ENCODE results near the gene ZFYVE28.
"Not testable (repeated sequence)": the region's sequence is repeated elsewhere in the genome, so short reads cannot be mapped to it uniquely, and the experiment has no call there.

Gene ZFYVE28

DNA sequence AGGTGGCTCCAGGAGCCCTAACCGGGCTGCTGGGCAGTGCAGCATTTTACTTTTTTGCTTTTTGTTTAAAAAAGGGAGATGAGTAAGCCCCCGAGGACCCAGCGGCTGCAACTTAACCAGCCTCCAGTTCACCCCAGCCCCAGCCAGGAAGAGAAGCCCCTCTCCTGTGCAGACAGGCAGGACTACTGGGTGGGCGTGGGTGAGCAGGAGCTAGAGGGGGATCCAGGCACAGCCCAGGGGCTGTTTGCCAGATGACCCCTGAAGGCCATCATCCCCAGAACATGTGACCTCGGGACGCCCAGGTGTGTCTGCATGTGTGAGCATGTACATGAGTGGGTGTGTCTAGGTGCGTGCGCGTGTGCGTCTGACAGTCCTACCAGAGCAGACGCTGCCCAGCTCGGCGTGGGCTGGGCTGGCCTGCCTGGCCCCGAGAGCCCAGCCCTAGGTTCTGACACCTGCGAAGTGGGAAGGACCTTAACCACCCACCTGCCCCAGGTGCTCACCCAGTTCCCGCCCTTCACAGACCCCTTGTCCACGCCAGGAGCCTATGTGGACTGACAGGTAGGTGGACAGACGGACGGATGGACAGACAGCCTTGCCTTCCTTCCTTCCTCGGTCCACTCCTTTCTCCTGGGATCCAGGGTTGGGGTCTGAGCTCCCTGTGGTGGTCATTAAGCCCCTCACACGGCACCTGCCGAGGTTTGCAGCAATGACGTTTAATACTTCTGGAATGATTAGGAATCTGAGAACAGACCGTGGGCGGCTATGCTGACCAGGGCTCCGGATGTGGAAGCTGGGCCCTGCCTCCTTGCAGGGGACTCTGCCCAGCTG, 168.7 kb downstream of the ZFYVE28 start:
- no peak for DNase-seq (ENCODE audit: low read depth in 2 of 2)

DNA sequence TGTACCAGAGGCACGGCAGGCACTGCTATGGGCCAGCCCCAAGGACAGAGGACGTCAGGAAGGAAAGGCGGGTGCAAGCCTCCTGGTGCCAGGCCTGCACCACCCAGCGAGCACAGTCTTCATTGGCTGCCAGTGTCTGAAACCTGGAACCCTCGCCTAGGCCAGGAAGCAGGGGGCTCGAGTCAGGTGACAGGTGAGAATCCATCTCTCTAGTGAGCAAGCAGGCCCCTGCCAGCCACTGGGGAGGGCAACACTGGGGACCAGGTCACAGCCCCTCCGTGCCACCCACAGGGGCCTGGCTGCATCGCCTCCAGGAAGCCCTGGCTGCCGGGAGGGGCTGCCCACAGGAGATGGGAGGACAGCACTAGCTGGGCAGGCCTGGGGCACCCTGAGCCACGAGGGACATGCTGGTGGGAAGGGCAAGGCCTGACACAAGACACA, 169.6 kb downstream of the ZFYVE28 start:
- DNase-seq (ENCODE audit: low read depth in 2 of 2), result no peak

DNA sequence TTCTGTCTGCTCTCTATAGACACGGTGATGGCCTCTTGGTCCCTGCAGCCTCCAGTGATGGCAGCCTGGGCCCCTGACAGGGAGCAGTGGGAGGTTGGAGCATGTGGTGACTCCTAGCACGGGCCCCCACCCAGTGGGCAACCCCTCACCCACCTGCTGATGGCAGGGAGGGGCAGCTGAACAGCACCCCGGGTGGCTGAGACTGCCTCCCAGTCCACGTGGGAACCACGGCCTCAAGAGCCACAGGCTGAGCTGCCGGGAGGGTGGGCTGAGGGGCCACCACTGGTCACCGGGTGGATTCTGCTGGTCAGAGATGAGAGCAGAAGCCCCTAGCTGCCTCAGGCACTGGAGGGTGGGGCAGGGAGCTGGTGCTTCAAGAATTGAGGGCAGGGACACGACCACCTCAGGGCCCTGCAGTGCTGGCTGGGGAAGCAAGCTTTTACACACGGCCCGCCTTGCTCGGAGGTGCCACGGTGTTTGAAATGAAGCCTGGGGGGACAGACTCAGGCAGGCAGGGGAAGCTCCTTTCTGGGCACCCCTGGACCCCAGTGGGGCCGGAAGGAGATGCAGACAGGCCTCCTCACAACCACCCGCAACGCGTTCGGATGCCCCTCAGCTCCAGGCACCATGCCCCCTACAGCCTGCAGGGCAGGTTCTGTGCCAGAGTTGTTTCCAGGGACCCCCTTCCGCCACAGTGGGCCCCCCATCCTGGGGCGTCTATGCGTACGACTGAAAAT, 170.2 kb downstream of the ZFYVE28 start:
- DNase-seq (ENCODE audit: low read depth in 2 of 2), result no peak

DNA sequence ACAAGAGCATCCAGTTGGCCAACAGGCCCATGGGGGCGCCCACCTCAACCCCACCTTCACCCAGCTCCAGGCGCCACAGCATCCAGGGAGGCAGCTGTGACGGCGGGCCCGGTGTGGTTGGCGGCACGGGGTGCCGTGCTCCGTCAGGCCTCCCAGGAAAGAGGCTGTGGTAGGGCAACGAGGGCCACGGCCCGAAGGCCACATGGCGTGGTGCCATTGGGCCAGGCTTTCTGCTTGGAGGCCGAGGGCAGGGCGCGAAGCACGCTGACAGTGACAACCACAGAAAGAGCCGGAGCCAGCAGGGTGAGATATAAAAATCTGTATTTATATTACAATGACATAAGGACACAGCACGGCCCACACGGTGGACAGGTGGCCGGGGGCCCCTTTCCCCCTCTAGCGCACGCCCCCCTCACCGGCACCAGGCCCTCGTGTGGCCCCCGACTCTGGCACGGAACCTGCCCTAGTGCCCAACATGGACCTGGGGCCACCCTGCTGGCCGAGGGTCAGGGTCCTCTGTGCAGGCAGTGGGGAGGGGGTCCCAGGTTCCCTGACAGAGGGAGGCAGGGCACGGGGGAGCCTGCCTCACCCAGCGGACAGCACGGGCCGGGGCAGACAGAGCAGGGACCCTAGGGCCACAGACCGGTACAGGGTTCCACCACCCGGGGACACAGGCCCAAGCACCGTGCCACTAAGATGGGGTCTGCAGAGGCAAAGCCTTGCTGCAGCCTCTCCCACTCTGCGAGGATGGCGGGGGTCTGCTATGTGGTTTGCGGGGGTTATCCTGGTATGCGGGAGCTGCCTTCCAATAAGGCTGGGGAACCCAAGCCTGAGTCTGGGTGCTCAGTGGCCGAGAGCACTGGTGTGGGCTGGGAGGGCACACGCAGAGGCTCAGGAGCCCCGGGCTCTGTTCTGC, 171.1 kb downstream of the ZFYVE28 start:
- no peak for DNase-seq (ENCODE audit: low read depth in 2 of 2)

DNA sequence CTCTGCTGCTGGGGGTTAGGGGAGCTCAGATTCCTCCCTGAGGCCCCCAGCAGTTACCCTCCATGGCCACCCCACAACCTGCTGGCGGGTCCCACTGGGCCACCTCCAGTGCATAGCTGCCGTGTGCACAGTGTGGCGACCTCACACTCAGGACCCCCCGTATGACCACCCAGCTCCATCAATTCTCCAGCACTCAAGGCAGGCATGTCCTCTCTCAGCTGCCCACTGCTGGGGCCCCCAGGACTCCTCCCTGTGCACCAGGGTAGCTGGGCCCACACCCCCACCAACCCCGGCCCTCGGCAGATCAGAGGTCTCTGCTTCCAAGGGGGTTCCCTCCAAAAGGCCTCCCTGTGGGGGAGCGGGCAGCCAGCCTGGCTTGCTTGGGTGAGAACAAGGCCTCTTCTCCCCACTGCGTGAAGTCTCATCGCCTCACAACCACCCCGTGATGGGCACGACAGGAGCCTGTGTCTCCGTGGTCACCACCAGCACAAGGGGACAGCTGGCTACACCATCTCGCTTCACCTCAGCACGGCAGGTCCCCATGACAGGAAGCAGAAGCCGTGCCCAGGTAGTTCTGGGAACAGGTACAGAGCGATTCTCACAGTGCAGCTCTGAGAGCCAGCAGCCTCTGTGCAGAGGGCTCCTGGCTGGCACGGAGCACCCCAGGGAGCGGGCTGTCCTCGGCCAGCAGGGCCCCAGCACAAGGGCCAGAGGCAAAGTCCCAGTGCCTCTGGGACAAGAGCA, 171.9 kb downstream of the ZFYVE28 start:
- DNase-seq (ENCODE audit: low read depth in 2 of 2), result no peak

DNA sequence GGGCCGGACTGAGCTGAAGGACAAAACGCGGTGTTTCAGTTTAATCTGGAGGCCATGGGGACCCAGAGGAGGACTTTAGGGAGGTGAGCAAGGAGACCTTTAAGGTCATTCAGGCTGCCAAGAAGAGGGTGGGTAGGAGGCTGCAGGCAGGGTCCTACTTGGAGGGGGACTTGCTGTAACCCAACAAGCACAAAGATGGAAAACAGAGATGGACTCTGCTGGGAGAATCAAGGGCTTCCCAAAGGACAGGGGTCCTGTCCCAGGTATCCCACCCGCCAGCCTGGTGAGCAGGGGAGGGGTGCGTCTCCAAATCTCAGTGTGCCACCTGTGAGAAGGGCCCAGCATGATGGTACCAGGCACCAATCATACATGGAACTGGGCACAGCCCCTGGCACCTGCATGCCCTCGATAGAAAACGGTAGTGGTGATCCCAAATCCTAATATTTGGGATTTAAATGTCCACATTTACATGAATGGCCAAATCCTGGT, 172.6 kb downstream of the ZFYVE28 start:
- DNase-seq (ENCODE audit: low read depth in 2 of 2), result no peak

DNA sequence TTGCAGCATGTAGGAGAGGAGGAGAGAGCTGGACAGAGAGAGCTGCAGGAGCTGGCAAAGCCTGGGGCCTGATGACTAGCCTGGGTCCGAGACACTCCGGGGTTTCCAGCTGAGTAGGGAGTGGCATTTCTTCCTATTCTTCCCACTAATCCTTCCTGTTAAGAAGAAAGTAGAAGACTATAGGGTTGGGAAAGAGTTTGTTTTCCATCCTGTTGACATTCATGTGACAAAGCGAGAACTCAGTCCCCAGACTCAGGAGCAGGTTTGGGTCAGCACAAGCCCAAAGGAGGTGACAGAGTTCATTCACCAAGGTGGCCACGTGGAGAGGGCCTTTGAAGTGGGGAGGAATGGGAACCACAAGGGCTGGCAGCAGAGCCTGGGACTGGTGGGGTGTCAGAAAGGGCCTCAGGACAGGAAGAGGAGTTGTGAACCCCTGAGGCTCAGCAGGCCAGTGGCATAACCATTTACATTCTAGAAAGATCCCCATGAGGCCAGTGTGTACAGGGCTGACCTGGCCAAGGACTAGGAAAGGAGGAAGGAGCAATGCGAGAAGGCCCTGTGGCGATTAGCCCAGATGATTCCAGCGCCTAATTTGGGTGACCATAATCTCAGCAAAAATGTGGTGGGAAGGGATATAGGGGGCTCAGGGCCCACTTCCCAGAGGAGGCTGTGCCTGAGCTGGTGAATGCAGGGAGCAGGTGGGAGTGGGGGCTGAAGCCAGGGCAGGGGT, 173.2 kb downstream of the ZFYVE28 start:
- DNase-seq (ENCODE audit: low read depth in 2 of 2), result no peak

DNA sequence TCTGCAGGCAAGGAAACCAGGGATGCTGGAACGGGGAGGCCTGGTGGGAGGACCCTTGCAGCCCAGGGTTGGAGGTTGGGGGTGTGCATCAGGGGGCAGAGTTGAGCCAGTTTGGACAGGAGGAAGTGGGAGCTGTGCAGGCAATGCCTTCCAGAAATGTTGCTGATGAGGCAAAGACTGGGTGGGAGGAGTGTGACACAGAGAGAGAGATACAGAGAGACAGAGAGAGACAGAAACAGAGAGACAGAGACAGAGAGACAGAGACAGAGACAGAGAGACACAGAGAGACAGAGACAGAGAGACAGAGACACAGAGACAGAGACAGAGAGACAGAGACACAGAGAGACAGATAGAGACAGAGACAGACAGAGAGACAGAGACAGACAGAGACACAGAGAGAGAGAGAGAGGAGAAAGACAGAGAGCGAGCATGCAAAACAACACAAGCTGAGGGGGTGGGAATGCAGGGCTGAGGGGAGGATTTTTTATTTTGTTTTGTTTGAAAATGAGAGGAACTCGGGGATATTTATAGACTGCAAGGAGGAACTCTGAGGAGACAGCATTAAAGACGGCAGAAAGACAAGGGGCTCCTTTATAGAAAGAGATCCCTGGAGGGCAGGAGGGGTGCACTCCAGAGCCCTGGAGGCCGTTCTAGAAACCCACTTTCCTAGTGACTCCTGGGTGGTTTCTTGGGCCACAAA, 174.6 kb downstream of the ZFYVE28 start:
- no peak for DNase-seq (ENCODE audit: low read depth in 2 of 2)

DNA sequence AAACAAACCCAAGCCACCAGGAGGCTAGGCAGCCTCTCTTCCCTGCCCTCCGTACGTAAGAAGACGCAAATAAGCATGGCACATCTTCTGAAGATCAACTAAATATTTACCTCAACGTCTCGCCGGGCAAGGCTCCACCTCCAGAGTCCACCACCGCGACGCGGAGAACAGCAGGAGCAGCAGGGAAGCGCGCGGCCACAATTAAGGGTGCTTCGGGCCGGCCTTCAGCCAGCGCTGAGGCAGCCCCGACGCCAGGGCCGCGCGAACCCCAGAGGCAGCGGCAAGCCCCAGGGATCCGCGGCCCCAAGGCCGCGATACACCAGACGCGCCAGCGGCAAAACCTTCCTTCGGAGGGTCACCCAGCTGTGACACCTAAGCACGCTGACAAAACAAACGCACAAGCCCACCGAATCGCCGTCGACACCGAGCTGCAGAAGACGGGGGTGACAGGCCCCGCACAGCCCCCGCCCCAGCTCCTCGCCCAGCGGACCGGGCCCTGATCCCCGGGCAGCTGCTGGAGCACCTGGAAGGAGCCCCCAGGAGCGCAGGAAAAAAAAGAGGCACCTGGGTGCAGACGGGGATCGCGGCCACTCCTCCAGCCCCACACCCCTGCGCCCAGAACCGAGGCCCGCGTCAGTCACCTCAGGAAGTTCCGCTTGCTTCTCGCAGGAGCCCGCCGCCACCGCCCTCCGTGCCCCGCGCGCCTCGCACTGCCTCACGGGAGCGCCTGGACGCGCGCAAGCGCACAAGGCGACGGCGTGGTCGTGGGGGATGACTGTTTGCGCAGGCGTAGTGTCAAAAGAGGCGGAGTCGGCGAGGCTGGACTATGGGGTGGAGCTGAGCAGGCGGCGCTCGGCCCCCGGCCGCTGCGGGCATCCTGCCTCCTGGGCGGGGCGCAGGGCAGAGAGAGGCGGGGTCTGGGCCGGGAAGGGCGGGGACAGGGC, 176.8 kb downstream of the ZFYVE28 start, which contains the start of the genes HAUS3 and POLN:
HAUS3 (minus strand) TSS at position 712 of the 944 bp plus-strand sequence. CDS start 1,175 bp downstream, outside the sequence.
POLN (minus strand) TSS at position 712 of the 944 bp plus-strand sequence. CDS start 12,890 bp downstream, outside the sequence.
- DNase-seq (ENCODE audit: low read depth in 2 of 2), result peak; percentile 98

DNA sequence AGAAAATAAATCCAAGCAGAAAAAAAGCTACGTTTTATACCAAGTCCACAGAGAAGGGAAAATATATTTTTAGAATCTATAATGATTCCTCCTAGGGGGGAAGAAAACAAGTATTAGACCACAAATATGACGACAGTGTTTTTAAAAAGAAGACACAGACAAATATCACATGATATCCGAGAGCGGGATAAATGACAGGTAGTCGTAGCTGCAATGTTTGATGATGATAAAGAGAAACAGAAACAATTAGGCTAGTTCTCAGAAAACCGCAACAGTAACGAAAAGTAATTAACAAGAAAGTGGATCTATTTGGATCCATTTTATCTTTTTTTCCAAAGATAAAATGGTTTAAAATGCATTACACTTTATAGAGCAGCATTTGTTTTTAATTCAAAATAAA, 177.4 kb downstream of the ZFYVE28 start:
- DNase-seq (ENCODE audit: low read depth in 2 of 2), result no peak

DNA sequence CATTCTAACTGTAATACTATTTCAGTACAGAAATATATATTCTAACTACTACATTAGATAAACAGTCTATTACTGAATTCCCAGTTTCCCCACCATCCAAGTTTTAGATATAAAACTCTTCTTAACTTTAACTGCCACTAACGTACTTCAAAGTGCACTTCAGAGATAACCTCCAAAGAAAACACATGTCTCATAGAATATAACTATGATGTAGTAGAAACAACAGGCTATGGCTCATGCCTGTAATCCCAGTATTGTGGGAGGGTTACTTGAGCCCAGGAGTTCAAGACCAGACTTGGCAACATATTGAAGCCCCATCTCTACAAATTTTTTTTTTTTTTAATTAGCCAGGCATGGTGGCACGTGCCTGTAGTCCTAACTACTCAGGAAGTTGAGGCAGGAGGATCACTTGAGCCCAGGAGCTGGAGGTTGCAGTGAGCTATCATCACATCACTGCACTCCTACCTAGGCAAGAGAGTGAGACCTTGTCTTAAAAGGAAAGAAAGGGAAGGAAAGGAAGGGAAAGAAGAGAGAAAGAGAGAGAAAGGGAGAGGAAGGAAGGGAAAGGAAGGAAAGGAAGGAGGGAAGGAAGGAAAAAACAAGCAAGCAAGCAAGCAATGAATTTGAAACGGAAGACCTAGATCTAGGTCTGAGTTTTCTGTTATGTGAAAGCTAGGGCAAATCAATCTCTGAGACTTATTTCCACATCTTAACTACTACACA, 181.3 kb downstream of the ZFYVE28 start:
- no peak for DNase-seq (ENCODE audit: low read depth in 2 of 2)

DNA sequence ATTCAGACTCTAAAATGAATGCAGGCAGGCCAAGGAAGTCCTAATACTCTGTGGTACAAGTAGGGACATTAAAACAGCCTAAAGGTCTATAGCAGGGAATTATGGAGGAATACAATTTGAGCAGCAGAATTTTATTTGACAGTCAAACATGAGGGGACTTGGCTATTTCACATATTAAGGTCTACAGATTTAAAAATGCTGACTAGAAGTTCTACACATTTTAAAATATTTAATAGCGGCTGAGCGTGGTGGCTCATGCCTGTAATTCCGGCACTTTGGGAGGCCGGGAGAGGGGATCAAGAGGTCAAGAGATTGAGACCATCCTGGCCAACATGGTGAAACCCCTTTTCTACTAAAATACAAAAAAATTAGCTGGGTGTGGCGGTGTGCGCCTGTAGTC, 187.4 kb downstream of the ZFYVE28 start:
- DNase-seq (ENCODE audit: low read depth in 2 of 2), result no peak

DNA sequence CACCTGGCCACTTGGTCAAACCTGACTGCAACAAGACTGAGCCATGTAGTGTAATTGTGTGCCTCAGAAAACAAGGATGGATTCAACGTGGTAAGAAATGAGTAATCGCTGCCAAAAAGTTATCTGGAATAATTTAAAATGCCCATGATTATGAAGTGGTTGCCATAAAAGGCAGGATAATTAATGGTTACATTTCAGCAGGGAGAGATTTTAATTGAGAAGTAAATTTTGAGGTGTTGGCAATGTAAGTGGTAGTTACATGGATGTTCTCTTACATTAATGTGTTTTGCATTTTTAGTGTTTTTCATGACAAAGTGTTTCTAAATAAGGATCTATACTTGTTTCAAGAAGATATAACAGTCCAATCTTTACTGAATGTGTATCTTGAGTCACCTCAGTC, 192.2 kb downstream of the ZFYVE28 start:
- no peak for DNase-seq (ENCODE audit: low read depth in 2 of 2)

DNA sequence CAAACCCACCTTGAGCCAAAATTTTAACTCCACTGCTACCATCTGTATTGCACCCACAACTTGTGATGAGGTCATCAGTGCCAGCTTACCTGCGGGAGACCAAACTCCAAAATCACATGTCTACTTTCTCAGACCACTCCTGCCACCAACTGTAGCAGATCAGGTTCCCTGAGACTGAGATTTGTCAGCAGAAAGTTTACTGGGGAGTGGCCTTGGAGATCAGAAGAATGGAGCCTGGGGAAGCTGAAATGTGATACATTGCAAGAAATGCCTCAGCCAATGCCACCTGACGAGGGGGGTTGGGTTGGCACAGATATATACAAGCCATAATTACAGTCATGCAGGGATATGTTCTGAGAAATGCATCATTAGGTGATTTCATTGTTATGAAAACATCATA, 195.6 kb downstream of the ZFYVE28 start:
- DNase-seq (ENCODE audit: low read depth in 2 of 2), result no peak

DNA sequence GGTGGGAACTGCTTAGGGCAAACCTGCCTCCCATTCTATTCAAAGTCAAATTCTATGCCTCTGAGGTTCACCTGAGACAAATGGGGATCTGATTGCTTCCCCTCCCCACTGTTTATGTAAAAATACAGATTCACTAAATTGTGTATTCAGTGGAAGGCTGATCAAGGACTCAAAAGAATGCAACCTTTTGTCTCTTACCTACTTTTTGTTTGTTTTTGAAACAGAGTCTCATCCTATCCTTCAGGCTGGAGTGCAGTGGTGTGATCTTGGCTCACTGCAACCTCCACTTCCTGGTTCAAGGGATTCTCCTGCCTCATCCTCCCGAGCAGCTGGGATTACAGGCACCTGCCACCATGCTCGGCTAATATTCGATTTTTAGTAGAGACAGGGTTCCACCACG, 197.1 kb downstream of the ZFYVE28 start:
- DNase-seq (ENCODE audit: low read depth in 2 of 2), result not testable (repeated sequence)

DNA sequence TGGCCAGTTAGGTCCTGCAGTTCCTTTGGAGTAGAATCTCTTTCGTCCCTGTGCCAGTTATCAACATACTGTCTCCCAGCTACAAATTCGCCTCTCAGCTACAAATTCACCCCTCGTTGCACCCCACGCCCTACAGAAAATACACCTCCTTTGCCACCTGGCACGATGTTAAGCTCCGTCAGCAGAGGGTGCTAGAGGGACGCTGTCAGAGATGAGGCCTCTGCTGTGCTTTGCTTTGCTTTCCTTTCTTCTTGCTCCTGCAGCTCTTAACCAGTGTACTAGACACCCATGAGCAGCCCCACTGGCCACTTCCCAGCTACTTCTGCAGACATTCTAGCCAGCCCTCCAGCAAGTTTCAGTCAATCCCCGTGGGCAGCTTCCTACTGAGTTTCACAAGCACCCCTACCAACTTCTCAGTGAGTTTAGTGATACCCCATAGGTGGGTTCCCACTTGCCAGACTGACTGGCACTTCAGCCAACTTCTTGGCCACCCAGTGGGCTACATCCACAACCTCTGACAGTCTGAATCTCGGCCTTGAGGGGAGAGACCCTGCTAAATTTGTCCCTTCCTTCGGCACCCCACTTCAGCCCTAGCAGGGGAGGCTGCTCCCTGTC, 198.3 kb downstream of the ZFYVE28 start:
- DNase-seq (ENCODE audit: low read depth in 2 of 2), result peak; percentile 55 to 61

Measured in activated CD8-positive, alpha-beta memory T cell treated with anti-CD3 and anti-CD28 coated beads for 4 hours (primary cell).